Upper lobe of left lung (tissue), 6 donors: Measurements from ENCODE around the gene DACT2. TPM values are rescaled to one million over a fixed set of nuclear protein-coding genes. Genes with fewer than 3 reads are reported as not detected.

Source experiments
- ATAC-seq, 2 donors: fragments of 200-7000 bp; cut with Tn5 transposase; one replicate each; pipeline ENCODE4 v1.9.1; 2022; ENCODE audit warnings: mild to moderate bottlenecking in 2 of 2, moderate library complexity in 2 of 2; ENCODE audit not compliant: low FRiP score in 2 of 2
- DNase-seq, 2 donors: peaks; one replicate each; pipeline ENCODE4 v3.0.0-alpha.2; 2019 to 2020
- H3K27ac ChIP-seq, 4 donors: fragments of 200-600 bp; sonication (generic); one replicate each; pipeline ENCODE4 v1.5.1; 2016 to 2019
- H3K27me3 ChIP-seq, 4 donors: fragments of 200-600 bp; sonication (generic); one replicate each; pipeline ENCODE4 v1.5.1; 2017 to 2019
- H3K36me3 ChIP-seq, 4 donors: fragments of 200-600 bp; sonication (generic); one replicate each; pipeline ENCODE4 v1.5.1; 2016 to 2019
- H3K4me1 ChIP-seq, 4 donors: fragments of 200-600 bp; sonication (generic); one replicate each; pipeline ENCODE4 v1.5.1; 2018 to 2019
- H3K4me3 ChIP-seq, 4 donors: fragments of 200-600 bp; sonication (generic); one replicate each; pipeline ENCODE4 v1.5.1; 2017 to 2019; ENCODE audit warnings: mild to moderate bottlenecking in 2 of 4, moderate library complexity in 1 of 4
- H3K9me3 ChIP-seq, 4 donors: fragments of 200-600 bp; sonication (generic); one replicate each; pipeline ENCODE4 v1.5.1; 2018 to 2019
- CTCF ChIP-seq, 6 experiments: fragments of 450-650 bp in 4 of 6; fragments of 200-600 bp in 2 of 6; sonication (generic) in 2 of 6; IDR thresholded peaks; one replicate each; pipeline ENCODE4 v1.5.1; 2016 to 2019; ENCODE audit warnings: antibody characterized with exemption in 6 of 6
- EP300 ChIP-seq, 4 donors: sonication (generic); formaldehyde crosslinking; IDR thresholded peaks; one replicate each; pipeline ENCODE4 v1.5.1; 2017; ENCODE audit warnings: antibody characterized with exemption in 4 of 4, control low read depth in 2 of 4
- POLR2A ChIP-seq, 4 donors: fragments of 450-650 bp; IDR thresholded peaks; one replicate each; pipeline ENCODE4 v1.5.1; 2016 to 2017; ENCODE audit warnings: antibody characterized with exemption in 4 of 4, mild to moderate bottlenecking in 2 of 4
- POLR2AphosphoS5 ChIP-seq, 2 donors: sonication (generic); formaldehyde crosslinking; IDR thresholded peaks; one replicate each; pipeline ENCODE4 v1.5.1; 2017; ENCODE audit warnings: antibody characterized with exemption in 2 of 2
- WGBS, 2 donors: methylation state at CpG; one replicate each; pipeline ENCODE4 v1.1.5; 2017 to 2018; 5-methylcytosine and 5-hydroxymethylcytosine counted together
- total RNA-seq, 6 donors: library from RNA; depleted of rRNA in 4 of 6; stranded (reverse); fragments of >200 nt in 4 of 6; gene quantifications; one replicate each; pipeline versions ENCODE4 v1.1.0 to v1.2.1, GENCODE V29; 2016 to 2021
- donor health status: DM: no; HTN: no; CAD: no; lungs with moderate emphysema.
- donor health status: DM: no; HTN: yes; CAD: no; lungs with severe emphysema.

The DACT2 gene
- total RNA-seq, 6 donors from 2014 or later = 0.44 to 13.6 (median 3.2) TPM

DNA sequence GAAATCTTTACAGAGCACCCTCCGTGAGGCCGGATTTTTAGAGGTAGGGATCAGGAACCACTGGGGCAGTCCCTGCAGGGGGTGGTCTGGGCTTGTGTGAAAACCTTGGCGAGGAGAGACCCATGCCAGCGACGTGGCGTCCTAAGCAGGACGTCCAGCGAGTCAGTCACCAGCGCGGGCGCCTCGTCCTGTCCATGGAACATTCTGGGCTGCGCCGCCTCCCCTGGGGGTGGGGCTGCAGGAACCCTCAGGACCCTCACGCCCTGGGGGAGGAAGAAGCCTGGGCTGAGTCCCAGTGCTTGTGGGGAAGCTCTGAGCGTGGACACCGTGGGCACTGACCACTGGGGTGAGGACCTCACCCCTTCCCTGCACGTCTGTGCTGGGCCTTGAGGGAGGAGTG lies 25.7 kb upstream of the DACT2 start:
- 83 to 87% methylated on average over 12 to 17 of the region's 18 CpGs for WGBS, 2 donors
- Histone ChIP-seq H3K36me3 (no peaks in the 10 kb centered on the region), H3K27ac (no peak overlapping the region), H3K4me1 (no peaks in the 10 kb centered on the region), H3K27me3 (no peaks in the 10 kb centered on the region), H3K4me3 (no peak overlapping the region), H3K9me3 (no peaks in the 10 kb centered on the region)
- ATAC-seq = no peak
- no peak for TF ChIP-seq POLR2A (IDR thresholded peaks at IDR 0.05)
- TF ChIP-seq EP300 (IDR thresholded peaks at IDR 0.05) = no peak
- no peak for TF ChIP-seq POLR2AphosphoS5 (IDR thresholded peaks at IDR 0.05)
- no peak for TF ChIP-seq CTCF (IDR thresholded peaks at IDR 0.05)
- no peak for DNase-seq

GRCh38 chr6:168344338-168344737 lies 24.8 kb upstream of the DACT2 start:
- WGBS, 2 donors = 92 to 100% methylated on average over 2 of the region's 2 CpGs
- H3K27ac ChIP-seq = no peak overlapping the region
- H3K4me3 ChIP-seq = no peak overlapping the region

DNA sequence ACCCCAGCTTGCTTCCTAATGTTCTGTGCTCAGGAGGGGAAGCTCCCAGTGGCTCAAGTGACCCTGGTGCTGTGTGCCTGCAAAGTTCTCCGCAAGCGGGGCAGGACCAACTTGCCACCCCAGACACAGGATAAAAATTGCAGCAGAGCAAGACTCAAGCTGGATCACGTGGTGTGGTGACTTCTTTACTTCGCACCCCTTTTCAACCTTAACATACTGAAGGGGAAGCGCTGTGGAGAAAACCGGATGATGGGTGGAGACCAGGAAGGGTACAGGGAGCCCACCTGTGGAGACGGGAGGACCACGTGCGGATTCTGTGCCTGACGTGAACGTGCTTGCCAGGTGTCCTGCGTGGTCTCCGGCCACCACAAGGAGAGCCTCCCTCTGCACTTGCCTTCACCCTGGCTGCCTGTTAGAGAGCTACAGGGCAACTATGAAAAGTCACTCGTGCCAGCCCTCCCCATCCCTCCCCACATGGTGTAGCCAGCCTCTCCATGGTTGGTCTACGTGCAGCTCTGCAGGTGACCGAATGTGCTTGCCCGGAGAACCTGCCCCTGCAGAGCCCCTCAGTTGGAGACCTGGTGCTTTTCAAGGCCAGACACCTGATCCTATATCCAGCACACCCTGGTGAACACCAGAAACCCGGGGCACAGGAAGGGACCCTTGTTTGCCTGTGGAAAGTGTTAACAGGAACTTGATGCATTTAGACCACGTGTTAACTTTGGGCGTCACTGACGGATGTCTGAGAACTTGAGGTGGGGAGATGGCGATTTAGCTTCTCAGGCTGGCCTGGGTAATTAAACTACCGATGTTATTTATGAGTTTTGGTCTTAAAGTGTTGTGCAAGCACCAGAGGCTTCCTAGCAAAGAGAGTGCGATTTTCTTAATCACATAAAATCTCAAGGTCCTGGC lies 23.9 kb upstream of the DACT2 start:
- DNase-seq (no peak), ATAC-seq (no peak)
- Histone ChIP-seq H3K4me3 (no peak overlapping the region), H3K27me3 (no peaks in the 10 kb centered on the region), H3K36me3 (no peaks in the 10 kb centered on the region), H3K9me3 (no peaks in the 10 kb centered on the region), H3K4me1 (no peaks in the 10 kb centered on the region), H3K27ac (no peak overlapping the region)
- WGBS, 2 donors = 75 to 79% methylated on average over 23 to 24 of the region's 24 CpGs
- TF ChIP-seq CTCF (IDR thresholded peaks at IDR 0.05) = no peak
- TF ChIP-seq POLR2A (IDR thresholded peaks at IDR 0.05) = no peak
- no peak for TF ChIP-seq EP300 (IDR thresholded peaks at IDR 0.05)
- TF ChIP-seq POLR2AphosphoS5 (IDR thresholded peaks at IDR 0.05) = no peak

More at GRCh38 chr6:168344338-168344737, 24.8 kb upstream of the DACT2 start:
- Histone ChIP-seq H3K36me3 (no peaks in the 10 kb centered on the region), H3K27me3 (no peaks in the 10 kb centered on the region), H3K9me3 (no peaks in the 10 kb centered on the region), H3K4me1 (no peaks in the 10 kb centered on the region)
- TF ChIP-seq POLR2A (IDR thresholded peaks at IDR 0.05) (no peak), POLR2AphosphoS5 (IDR thresholded peaks at IDR 0.05) (no peak), CTCF (IDR thresholded peaks at IDR 0.05) (no peak), EP300 (IDR thresholded peaks at IDR 0.05) (no peak)
- DNase-seq (no peak), ATAC-seq (no peak)

- Histone ChIP-seq H3K4me3 (no peak overlapping the region), H3K27ac (no peak overlapping the region), H3K9me3 (no peaks in the 10 kb centered on the region), H3K4me1 (no peaks in the 10 kb centered on the region), H3K36me3 (no peaks in the 10 kb centered on the region), H3K27me3 (no peaks in the 10 kb centered on the region)
- 62 to 67% methylated on average over 13 to 17 of the region's 17 CpGs for WGBS, 2 donors
- ATAC-seq (no peak), DNase-seq (peak in 1 of 2 donors; percentile 73)
- no peak for TF ChIP-seq POLR2AphosphoS5 (IDR thresholded peaks at IDR 0.05)
- no peak for TF ChIP-seq POLR2A (IDR thresholded peaks at IDR 0.05)
- no peak for TF ChIP-seq EP300 (IDR thresholded peaks at IDR 0.05)
- no peak for TF ChIP-seq CTCF (IDR thresholded peaks at IDR 0.05)
These were observed 23.1 kb upstream of the DACT2 start for GRCh38 chr6:168342636-168343035.
